GM06990 (cell line): ENCODE data around the gene RPS15A.

ENCODE experiments used
- DNase-seq: peaks from one replicate; pipeline ENCODE4 v3.0.0-alpha.2; 2011; ENCODE audit not compliant: insufficient read length; ENCODE audit errors: extremely low read depth
- H3K27me3 ChIP-seq: replicated peaks from 2 replicates; pipeline ENCODE4 v1.6.0; 2011; ENCODE audit warnings: low read length; ENCODE audit not compliant: control insufficient read depth, insufficient read depth
- H3K36me3 ChIP-seq: 2 replicates; pipeline ENCODE4 v1.5.1; 2011; ENCODE audit warnings: low read length; ENCODE audit not compliant: control insufficient read depth, insufficient read depth
- H3K4me3 ChIP-seq: replicated peaks from 2 replicates; pipeline ENCODE4 v1.5.1; 2011; ENCODE audit warnings: low read depth, mild to moderate bottlenecking, control low read depth, low read length
- CTCF ChIP-seq: IDR thresholded peaks from 2 replicates; pipeline ENCODE4 v1.5.1; 2011; ENCODE audit warnings: low read length, control low read depth, mild to moderate bottlenecking, inconsistent platforms; ENCODE audit not compliant: insufficient read depth, poor library complexity, severe bottlenecking

RPS15A gene

GRCh38 chr16:18801145-18801972 lies 11.2 kb upstream of the RPS15A start, which contains the start of gene ARL6IP1:
TSS of gene ARL6IP1 (minus strand) at chr16:18801549. CDS start at chr16:18801466, 83 bp downstream.
- TF ChIP-seq CTCF, result peak; percentile 88
- peak within 1 kb of the TSS; percentile 99 for H3K4me3 ChIP-seq
- DNase-seq, result peak; percentile 99
- H3K27me3 ChIP-seq, result no peaks in the 10 kb centered on the region
- no peaks in the 10 kb centered on the region; the same call in 1 of the 2 replicates for H3K36me3 ChIP-seq

GRCh38 chr16:18800775-18801144 lies 10.6 kb upstream of the RPS15A start:
- Histone ChIP-seq H3K36me3 (peaks cover 3% of the 10 kb centered on the region), H3K4me3 (peak overlapping the region; percentile 99), H3K27me3 (no peaks in the 10 kb centered on the region)
- DNase-seq, result no peak
- TF ChIP-seq CTCF, result no peak

GRCh38 chr16:18800293-18800692 lies 10.2 kb upstream of the RPS15A start:
- H3K27me3 ChIP-seq, result no peaks in the 10 kb centered on the region
- H3K4me3 ChIP-seq, result peak overlapping the region; percentile 99
- H3K36me3 ChIP-seq, result peaks cover 5% of the 10 kb centered on the region
- TF ChIP-seq CTCF, result no peak
- DNase-seq, result no peak

GRCh38 chr16:18799500-18799899 lies 9.4 kb upstream of the RPS15A start:
- Histone ChIP-seq H3K4me3 (peak overlapping the region; percentile 99), H3K36me3 (peaks cover 5% of the 10 kb centered on the region), H3K27me3 (no peaks in the 10 kb centered on the region)
- DNase-seq, result no peak
- no peak for TF ChIP-seq CTCF

GRCh38 chr16:18797746-18798145 lies 7.6 kb upstream of the RPS15A start:
- Histone ChIP-seq H3K4me3 (no peak overlapping the region), H3K27me3 (no peaks in the 10 kb centered on the region), H3K36me3 (peaks cover 10% of the 10 kb centered on the region)
- no peak for TF ChIP-seq CTCF
- no peak for DNase-seq

GRCh38 chr16:18796377-18796776 lies 6.2 kb upstream of the RPS15A start:
- no peaks in the 10 kb centered on the region for H3K27me3 ChIP-seq
- no peak for TF ChIP-seq CTCF
- peaks cover 11% of the 10 kb centered on the region for H3K36me3 ChIP-seq
- no peak for DNase-seq
- no peak overlapping the region for H3K4me3 ChIP-seq
